Cardiac fibroblast (primary cell): Measurements from ENCODE around the gene SLC25A5.
"Not testable (repeated sequence)": the region's sequence is repeated elsewhere in the genome, so short reads cannot be mapped to it uniquely, and the experiment has no call there.

ENCODE experiments used
- DNase-seq, 2 donors: peaks; one replicate each; pipeline versions ENCODE4 v3.0.0 to v3.0.0-alpha.2; 2010; ENCODE audit warnings: low read depth in 2 of 2
- H3K4me3 ChIP-seq, 2 donors: replicated peaks in 1 of 2; 1 replicate in 1 of 2; 2 replicates in 1 of 2; pipeline ENCODE4 v1.5.1; 2011; ENCODE audit warnings: low read depth in 2 of 2, low read length in 2 of 2, mild to moderate bottlenecking in 2 of 2, moderate library complexity in 1 of 2
- TF ChIP-seq, protein P1 (sequence below): IDR thresholded peaks from one replicate; pipeline ENCODE4 v1.5.1; 2011; ENCODE audit warnings: low read depth, mild to moderate bottlenecking, low read length, inconsistent platforms

The SLC25A5 gene

DNA sequence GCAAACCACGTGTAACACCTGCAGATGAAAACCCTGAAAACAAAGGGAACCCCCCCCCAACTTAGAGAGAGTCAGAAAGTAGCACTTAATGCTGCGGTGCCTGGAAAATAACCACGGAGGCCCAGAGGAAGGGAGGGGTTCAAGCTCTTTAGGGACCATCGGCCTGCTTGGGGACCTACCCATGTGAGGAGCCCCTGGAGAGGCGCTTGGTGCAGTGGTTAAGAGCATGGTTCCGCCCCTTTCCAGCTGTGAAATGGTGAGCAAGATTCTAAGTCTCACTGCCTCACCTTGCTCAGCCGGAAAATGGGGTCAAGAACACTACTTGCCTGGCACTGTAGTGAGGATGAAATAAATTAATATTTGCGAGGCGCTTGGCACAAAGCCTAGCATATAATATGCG is 13.8 kb downstream of the SLC25A5 start:
- H3K4me3 ChIP-seq, result peak overlapping the region in 1 of 2 donors; percentile 40

DNA sequence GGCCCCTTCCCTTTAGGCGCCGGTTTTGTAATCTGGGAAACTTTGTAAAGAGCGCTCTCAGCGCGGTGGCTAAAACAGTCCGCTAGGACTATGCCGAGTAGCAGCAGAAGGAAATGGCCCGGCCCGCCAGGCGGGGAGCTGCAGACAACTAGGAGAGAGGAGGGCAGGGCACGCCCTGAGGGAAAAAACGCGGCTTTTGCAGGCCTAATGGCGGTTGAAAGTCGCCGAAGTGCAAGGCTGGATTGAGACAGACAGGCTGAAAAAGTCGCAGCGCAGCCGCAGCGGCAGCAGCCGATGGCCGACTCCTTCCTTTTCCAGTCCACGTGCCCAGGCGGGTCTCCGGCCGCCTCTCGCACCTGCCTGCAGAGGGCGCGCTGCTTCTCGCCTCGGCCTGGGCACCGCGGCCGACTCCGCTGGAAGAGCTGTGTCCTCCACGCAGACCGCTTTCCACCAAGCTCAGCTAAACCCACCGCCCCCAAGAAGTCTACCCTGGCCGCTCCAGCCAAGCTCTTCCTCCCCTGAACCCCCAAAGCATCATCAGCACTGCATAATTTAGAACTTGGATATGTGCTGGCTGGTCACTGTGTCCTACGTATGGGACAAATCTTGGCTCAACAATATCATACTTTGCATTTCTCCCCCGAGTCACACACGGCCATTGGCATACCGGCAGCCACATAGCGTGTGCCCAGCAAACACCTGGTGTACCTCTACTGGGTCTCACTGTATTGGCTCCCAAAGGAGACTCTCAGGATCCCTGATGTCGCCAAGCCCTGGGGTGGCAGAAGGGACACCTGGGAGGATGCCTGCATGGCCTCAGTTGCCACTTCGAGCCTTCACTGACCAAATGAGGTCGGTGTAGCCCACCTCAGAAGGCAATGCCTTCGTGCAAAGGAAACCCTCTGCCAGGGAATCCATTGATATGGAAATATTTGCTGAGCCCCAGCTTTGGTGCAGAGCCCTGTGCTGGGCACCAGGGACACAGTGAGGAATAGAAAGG is 14.5 kb downstream of the SLC25A5 start:
- peak overlapping the region; percentile 30 to 40 for H3K4me3 ChIP-seq
- DNase-seq, result peak; percentile 56
- TF ChIP-seq, protein P1, sequence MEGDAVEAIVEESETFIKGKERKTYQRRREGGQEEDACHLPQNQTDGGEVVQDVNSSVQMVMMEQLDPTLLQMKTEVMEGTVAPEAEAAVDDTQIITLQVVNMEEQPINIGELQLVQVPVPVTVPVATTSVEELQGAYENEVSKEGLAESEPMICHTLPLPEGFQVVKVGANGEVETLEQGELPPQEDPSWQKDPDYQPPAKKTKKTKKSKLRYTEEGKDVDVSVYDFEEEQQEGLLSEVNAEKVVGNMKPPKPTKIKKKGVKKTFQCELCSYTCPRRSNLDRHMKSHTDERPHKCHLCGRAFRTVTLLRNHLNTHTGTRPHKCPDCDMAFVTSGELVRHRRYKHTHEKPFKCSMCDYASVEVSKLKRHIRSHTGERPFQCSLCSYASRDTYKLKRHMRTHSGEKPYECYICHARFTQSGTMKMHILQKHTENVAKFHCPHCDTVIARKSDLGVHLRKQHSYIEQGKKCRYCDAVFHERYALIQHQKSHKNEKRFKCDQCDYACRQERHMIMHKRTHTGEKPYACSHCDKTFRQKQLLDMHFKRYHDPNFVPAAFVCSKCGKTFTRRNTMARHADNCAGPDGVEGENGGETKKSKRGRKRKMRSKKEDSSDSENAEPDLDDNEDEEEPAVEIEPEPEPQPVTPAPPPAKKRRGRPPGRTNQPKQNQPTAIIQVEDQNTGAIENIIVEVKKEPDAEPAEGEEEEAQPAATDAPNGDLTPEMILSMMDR, result peak; percentile 56

More for the DNA sequence above, 13.8 kb downstream of the SLC25A5 start:
- TF ChIP-seq, protein P1, result no peak
- no peak for DNase-seq

DNA sequence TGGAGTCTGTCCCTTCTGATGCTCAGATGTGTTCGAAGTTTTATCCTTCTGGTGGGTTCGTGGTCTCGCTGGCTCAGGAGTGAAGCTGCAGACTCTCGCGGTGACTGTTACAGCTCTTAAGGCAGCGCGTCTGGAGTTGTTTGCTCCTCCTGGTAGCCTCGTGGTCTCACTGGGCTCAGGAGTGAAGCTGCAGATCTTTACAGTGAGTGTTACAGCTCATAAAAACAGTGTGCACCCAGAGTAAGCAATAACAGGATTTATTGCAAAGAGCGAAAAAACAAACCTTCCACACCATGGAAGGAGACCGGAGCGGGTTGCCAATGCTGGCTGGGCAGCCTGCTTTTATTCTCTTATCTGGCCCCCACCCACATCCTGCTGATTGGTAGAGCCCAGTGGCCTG is 18.5 kb downstream of the SLC25A5 start:
- DNase-seq, result no peak
- H3K4me3 ChIP-seq, result no peak overlapping the region
- TF ChIP-seq, protein P1, result no peak

DNA sequence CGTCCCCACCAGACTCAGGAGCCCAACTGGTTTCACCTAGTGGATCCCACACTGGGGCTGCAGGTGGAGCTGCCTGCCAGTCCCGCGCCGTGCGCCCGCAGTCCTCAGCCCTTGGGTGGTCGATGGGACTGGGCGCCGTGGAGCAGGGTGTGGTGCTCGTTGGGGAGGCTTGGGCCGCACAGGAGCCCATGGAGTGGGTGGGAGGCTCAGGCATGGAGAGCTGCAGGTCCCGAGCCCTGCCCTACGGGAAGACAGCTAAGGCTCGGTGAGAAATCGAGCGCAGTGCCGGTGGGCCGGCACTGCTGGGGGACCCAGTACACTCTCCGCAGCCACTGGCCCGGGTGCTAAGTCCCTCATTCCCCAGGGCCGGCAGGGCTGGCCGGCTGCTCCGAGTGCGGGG is 19.5 kb downstream of the SLC25A5 start:
- DNase-seq, H3K4me3 ChIP-seq: not testable (repeated sequence)

DNA sequence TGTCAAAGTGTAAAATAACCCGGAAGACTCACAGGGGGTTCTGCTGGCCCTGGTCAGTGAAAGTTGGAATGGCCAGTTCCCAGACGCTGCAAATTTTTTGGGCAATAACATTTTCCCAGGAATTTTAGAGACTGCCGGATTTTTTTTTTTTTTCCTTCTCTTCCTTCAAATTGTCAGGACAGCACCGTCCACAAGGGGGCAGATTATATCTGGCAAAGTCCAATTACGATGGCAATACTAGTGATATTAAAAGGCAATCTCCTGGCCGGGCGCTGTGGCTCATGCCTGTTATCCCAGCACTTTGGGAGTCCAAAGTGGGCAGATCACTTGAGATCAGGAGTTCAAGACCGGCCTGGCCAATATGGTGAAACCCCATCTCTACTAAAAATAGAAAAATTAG is 20.5 kb downstream of the SLC25A5 start:
- no peak overlapping the region for H3K4me3 ChIP-seq
- DNase-seq, result peak; percentile 68 to 69
- TF ChIP-seq, protein P1, result peak; percentile 42

DNA sequence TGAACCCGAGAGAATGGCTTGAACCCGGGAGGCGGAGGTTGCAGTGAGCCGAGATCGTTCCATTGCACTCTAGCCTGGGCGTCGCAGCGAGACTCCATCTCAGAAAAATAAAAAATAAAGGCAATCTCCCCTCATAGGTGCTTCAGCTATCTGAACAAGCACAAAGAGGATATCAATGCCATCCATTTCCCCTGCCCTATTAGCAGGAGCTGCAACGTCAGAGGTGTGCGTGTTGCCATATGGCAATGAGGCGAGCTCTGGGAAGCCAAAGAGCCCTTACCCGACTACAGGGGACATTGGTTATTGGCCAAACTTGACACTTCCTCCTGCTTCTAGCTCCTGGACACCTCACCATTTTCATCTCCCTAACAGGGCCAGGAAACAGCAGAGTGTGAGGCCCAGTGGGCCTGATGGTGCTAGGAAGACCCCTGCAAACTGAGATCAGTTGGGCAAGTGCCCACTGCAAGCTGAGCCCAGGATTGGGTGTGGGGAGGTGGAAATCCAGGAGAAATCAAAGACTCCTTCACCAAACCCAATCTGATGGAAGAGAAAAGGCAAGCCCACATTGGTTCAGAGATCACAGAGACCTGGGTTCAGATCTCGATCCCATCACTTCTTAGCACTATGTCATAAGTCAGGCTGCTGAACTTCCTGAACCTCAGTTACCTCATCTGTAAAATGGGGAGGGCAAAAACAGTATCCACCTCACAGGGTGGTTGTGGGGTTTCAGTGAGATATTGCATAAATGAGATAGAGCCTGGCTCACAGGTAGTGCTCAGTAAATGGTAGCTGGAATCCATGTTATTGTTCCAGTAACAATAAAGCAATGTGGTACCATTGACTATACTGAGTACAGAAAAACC is 21.2 kb downstream of the SLC25A5 start:
- TF ChIP-seq, protein P1, result no peak
- no peak overlapping the region for H3K4me3 ChIP-seq

DNA sequence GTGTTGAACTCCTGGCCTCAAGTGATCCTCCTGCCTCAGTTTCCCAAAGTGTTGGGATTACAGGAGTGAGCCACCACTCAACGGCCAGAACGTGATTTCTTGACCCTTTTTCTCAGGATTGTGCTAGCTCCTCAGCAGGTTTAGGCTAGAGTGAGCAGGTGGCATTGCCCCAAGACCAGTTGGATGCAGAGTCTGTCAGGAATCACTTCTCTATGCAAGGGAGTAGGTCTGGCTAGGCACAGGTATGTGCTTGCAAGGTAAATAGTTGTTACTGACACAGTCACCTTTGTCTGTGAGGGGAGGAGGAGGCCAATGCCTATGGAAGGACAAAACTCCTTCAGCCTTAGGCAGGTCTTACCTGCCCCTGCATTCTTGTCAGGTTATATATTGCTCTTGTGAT is 24.2 kb downstream of the SLC25A5 start:
- TF ChIP-seq, protein P1, result no peak
- no peak for DNase-seq
- no peak overlapping the region for H3K4me3 ChIP-seq

More for the DNA sequence above, 21.2 kb downstream of the SLC25A5 start:
- DNase-seq, result no peak

DNA sequence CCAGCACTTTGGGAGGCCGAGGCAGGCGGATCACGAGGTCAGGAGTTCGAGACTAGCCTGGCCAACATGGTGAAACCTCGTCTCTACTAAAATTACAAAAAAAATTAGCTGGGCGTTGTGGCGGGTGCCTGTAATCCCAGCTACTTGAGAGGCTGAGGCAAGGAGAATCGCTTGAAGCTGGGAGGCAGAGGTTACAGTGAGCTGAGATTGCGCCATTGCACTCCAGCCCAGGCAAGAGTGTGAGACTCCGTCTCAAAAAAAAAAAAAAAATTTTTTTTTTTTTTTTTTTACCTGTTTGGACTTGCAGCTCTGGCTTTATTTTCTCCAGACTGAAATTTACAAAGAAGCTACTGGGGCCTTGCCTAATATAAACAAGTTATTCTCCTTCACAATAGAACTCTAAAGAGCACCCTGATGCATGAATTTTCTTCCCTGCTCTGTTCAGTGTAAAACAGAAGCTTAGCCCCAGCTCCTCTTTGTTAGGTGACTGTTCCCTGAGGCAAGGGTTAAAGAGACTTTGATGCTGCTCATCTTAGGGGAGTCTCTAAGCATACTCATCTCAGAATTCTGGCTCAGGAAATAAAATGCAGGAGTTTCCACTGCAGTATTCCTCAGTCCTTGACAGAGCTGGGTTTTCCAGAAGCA is 25.7 kb downstream of the SLC25A5 start:
- not testable (repeated sequence) for DNase-seq, H3K4me3 ChIP-seq
